ENCODE data around the gene ZNF618.

The ZNF618 gene

DNA sequence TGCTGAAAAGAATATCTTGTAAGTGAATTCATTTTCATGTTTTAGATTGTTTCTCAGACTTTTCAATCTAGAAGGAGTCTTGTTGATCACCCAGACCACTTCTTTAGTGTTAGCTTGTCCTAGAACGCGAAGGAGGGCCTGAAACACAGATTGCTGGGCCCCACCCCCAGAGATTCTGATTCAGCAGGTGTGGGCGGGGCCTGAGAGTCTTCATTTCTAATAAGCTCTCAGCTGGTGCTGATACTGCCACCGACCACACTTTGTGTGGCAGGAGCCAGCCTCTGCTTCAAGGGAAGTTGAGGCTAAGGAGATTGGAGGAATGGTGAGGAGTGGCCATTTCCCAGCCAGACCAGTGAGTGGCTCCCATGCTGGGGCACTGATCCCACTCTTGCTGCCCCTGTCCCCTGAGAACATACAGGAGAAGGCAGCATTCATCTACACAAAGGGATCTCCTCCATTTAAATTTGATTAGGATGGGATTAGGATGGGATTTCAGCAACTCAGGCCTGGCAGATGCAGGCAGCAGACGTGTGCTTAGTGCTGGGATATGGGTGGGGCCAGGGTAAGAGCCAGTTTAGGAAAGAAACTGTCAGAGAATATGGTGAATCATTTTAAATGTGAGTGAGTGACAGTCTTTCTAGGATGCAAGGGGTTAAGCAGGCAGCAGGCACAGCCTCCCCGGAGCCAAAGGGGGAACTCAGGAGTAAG lies 35.9 kb downstream of the ZNF618 start:
- no peak for DNase-seq (ENCODE audit: low read depth)

DNA sequence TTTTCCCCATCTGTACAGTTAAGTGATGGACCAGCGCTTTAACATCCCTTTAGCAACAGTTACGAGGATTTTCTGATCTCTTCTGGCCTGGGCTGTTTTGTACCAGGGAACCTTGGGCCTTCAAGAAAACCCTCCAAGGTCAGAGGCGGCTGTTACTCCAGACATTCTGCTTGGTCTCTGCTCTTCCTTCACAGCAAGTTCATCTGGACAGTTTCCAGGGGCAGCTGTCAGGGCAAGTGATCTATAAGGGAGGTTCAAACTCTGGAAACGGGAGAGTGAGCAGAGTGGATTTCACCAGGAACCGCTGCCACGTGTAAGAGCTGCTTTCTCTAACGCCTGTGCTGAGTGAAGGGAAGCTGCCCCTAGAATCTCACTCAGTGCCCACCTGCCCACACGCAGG lies 36.7 kb downstream of the ZNF618 start:
- DNase-seq (ENCODE audit: low read depth): no peak

DNA sequence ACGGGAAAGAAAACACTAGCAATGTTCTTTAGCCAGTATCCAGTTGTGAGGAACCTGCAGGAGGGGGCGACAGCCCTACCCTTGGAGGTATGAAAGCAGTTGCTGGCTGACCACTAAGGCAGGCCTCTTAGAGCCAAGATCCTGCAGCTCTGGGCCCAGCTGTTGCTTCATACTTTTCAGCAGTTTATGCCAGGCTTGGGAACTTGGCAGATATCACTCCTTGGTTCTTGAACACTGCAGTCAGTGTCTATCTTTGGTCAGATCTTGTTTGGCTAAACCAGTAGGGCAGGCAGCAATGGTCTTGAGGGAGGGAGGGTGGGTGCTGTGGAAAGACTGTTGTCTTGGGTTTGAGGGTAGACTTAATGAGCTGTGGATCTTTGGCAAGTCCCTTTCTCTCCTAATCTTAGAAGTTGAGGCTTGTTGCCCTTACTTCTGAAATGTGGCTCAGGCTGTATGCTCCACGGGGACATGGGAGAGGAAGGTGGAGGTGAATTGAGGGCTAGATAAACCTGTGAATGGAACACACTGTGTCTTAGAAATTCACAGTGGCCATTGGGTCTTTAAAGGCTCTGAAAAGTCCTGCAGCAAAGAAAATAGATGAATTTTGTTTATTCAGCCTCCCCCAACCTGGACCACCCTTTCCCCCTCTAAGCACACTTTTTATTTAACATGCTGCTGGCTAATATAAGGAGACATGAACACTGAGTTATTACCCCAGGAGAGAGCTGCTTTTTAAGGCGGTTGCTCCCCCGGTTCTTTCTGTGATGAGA lies 37.5 kb downstream of the ZNF618 start:
- DNase-seq (ENCODE audit: low read depth): peak; percentile 42

DNA sequence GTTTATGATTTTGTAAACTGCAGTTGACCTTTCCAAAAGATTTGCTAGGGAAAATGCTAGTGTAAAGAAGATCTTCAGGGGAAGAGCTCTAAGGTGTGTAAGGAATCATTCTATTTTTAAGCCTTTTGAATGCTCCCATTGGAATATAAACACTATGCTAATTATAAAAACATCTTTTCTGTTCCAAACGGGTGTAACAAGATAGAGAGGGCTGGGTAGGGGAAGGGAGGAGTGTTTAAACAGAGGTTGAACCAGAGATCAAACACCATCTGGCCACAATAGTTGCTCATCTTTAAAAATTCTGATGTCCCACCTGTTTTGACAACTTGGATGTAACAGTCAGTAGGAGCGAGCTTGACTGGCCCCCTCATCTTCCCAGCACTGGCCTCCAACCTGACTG lies 38.4 kb downstream of the ZNF618 start:
- DNase-seq (ENCODE audit: low read depth): no peak

DNA sequence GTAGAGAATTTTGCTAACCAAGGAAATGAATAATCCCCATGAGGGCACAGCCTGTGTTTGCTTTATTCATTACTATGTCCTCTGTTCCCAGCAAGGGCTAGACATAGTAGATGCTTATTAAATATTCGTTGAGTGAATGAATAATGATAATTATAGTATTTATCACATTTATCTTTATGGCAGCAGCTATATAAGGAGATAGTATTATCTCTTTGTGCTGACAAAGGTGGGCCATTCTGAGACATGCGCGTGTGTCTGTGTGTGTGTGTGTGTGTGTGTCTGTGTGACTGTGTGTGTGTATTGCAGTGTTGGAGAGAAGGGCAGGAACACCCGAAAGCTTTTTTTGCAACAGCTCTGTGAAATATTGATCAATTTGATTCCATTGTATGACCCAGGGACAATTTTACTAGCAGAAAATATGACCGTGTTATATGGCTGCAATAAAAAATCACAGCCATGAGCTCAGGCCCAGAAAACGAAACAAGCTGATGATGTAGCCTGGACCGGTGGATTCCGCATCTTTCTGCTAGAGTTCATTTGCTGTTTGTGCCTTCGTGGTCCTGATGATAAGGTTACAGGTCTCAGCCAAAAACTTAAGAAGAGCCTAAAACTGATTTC lies 39.8 kb downstream of the ZNF618 start:
- DNase-seq (ENCODE audit: low read depth): no peak

DNA sequence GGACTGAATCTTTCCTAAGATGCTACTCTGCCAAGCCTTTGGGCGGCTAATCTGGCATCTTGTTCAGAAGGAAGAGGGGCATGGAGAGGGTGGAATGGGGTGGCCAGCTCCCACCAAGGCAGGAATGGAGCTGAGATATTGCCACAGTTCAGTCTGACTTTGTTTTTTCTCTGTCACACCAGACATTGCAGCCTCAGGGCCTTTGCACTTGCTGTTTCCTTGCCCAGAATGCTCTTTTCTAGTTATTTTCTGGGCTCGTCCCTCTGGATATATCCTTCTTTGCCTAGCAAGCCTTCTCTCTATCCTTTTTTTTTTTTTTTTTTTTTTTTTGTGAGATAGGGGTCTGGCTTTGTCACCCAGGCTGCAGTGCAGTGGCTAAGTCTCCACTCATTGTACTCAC lies 40.8 kb downstream of the ZNF618 start:
- DNase-seq (ENCODE audit: low read depth): no peak

DNA sequence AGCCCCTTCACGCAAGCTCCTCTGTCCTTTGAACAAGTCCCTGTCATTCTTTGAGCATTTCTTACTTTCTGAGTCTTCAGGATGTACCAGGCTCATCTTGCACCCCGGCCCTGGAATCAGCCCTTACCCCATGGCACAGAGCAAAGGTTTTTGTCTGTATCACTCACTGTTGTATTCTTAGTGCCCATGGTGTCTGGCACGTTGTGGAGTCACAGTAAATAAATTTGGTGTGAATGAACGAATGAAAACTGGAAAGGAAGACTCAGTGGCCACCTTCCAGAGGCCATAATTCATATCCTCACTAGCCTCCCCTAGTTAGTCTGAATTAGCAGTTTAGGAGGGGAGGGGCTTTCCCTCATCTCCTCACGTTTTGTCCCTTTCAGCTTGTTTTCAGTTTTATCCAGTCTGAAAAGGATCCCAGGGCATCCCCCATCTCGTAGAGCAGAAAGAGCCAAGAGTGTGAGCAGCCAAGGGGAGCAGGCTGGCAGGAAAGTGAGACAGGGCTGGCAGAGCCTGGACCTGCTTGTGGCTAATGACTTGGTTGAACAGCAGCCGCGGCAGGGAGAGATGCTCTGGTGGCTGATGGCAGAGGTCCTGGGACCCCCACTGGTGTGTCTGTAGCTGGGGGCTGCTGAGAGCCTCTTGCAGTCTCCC lies 42.7 kb downstream of the ZNF618 start:
- no peak for DNase-seq (ENCODE audit: low read depth)

DNA sequence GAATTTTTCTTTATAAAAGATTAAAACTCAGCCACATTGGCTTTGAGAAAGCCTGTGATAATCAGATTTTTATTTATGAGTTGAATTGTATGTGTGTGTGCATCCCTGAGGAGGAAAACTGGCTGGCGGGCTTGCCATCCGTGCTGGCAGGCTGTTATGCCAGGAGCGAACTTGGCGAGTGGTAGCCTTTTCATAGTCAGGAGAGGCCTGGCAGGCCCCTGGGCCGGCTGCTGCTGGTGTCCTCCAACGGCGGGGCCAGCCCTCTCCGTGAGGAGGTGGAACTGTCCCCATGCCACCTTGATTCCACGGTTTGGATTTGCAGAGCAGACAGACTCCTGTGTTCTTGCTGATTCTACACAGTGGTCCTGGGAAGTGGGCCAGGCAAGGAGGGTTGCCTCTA lies 43.3 kb downstream of the ZNF618 start:
- no peak for DNase-seq (ENCODE audit: low read depth)

DNA sequence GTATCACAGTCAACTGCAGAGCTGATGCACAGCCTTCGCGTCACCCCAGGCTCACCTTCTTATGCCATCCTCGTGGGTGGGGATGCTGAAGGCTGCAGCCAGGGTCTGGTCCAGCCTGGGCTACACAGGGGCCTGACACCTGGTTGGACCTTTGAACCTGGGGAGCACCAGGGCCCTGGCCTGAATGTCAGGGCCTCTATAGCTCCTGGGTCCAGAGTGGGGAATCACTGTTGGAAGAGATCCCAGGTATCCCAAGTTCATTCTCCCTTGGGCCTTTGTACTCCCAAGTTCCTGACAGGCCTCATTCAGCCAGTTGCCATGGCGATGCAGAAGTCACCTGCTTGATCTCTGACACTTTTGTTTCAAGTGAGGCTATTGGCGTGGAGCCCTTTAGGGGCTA lies 43.8 kb downstream of the ZNF618 start:
- no peak for DNase-seq (ENCODE audit: low read depth)

DNA sequence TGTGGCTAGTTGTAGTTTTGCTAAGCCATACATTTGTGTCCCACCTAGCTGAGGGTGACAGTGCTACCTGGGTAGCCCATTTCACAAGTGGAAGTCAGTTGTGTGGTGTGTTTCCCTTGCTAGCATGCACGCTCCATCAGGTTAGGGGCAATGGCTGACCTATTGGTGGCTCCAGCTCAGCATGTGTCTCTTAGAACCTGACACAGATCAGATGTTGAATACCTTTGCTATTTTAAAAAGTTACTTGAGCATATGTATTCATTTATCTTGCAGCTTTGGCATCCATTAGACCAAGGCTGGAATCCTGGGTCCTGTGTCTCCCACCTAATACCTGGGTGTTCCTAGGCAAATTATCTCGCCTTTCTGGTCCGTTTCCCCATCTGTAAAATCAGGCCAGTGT lies 44.8 kb downstream of the ZNF618 start:
- DNase-seq (ENCODE audit: low read depth): no peak

DNA sequence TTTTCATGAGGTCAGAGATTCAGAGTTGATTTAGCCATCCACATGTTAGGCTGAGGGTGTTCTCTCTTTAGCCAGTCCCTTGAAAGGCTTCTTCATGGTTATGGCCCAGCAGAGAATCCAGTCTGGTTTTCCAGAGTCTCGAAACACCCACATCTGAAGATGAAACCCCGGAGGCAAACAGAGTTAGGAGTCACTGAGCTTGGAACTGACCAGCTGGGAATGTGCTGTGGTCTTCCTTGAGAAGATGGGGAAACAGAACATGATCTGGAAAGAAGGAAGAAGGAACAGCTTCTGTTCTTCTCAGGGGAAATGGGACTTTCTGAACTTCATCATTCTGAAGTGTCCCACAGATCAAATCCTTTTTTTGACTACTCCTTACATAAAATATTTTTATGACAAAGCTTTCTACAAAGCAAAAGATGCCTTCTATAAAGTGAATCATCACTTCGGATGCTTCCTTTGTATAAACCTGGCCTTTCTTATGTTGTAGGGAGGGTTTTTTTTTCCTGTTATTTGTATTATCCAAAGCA lies 45.4 kb downstream of the ZNF618 start:
- peak; percentile 25 for DNase-seq (ENCODE audit: low read depth)

DNA sequence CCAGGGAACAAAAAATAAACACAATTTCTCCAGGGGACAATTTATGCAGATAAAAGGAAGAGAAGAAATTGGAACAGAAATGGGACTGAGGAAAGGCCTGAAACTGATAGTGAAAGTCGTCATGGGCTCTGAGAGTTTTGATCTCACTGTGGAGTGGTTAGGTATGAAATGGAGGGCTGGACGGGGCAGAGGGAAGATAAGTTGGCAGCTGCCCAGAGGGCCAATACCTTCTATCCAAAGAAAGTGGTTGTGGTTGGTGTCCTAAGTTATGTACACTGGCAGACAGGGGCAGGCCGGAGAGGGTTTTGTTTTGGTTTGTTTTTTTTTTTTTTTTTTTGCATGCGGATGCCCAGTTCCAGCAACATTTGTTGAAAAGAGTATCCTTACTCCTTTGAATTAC lies 46.1 kb downstream of the ZNF618 start:
- DNase-seq (ENCODE audit: low read depth): peak; percentile 35

DNA sequence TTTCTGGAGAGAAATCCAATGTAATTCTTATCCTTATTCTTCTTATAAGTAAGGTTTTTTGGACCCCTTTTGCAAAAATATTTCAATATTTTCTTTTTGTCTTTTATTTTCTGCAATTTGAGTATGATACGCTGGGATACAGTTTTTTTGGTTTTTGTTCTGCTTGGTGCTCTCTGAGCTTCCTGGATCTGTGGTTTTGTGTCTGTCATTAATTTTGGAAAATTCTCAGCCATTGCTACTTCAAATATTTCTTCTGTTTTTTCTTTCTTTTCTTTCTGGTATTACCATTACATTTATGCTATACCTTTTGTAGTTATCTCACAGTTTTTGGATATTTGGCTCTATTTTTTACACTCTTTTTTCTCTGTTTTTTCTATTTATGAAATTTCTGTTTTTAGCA lies 50.1 kb downstream of the ZNF618 start:
- no peak for DNase-seq (ENCODE audit: low read depth)

DNA sequence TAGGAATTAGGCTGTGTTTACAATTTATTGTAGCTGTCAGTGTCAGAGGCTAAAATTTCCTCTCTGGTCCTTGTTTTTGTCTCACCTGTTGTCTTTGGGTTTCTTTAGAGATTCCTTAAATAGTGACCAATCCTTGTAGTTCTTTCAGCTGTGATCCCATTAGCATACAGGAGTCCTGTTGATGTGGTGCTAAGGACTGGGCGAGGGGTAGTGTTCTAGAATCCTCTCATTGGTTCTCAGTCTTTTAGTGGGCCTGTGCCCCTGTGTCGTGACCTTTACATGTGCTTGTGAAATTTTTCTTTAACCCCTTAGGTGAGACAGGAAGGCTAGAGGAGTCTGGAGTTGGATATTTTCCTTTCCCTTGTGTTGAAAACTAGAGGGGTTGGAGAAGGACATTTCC lies 51.2 kb downstream of the ZNF618 start:
- no peak for DNase-seq (ENCODE audit: low read depth)

DNA sequence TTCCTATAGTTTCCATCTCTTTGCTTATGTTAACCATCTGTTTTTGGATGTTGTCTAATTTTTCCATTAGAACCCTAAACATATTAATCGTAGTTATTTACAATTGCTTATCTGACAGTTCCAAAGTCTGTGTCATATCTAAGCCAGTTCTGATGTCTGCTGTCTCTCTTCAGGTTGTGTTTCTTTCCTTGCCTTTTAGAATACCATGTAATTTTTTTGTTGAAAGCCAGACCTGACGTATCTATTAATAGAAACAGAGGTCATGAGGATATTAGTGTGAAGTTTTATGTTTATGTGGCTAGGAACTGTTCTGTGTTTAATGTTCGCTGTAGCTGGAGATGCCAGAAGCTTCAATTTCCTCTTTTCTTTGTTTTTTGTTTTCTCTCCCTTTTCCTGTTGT lies 52.2 kb downstream of the ZNF618 start:
- no peak for DNase-seq (ENCODE audit: low read depth)

DNA sequence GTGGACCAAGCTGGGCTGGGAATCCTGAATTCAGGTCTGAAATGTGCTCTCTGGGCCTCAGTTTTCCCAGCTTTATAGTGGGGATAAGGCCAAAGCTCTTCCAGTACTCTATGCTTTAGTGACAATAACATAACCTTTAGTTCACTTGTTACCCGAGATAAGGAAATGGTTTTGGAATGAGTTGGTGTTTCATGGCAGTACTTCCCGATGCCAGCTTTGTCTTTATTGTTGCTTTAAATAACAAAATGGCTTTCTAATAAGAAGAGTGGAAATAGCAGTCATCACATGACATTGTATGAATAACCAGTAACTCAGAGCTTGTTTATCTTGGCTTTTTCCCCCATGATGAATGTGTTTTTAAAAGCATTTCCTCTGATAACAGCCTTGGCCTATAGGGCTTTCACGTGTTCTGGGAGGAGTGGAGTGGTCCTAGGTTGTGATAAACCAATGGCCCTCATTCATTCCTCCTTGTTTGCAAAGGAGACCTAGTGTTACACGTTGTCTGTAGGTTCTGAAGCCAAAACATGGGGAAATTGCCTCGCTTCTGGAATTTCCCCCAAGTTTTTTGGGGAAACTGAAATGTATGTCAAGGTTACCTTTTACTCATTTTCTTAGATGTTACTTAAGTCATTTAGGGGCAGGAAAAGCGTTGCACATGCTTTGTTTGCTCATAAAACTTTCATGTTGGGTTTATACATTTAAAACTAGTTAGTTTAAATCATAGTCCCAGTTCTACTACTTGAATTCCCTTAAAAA lies 53.7 kb downstream of the ZNF618 start:
- peak; percentile 86 for DNase-seq (ENCODE audit: low read depth)

DNA sequence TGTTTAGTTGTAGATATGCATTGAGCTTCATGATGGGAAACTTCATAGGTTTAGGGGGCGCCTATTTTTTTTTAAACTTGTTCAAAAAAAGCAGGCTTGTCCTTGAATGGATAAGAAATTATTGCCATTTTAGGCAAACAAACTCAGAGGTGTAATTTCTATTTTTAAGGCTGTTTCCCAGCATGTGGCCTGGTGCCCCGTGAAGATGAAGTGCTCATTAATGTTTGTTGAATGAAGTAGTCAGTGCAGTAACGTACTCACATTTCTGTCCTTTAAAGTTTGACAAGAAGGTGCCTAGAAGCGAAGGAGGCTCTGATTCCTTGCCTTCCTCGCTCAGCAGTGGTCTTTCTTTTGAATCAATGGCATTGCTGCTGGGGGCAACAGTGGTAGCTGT lies 54.3 kb downstream of the ZNF618 start:
- DNase-seq (ENCODE audit: low read depth): no peak

DNA sequence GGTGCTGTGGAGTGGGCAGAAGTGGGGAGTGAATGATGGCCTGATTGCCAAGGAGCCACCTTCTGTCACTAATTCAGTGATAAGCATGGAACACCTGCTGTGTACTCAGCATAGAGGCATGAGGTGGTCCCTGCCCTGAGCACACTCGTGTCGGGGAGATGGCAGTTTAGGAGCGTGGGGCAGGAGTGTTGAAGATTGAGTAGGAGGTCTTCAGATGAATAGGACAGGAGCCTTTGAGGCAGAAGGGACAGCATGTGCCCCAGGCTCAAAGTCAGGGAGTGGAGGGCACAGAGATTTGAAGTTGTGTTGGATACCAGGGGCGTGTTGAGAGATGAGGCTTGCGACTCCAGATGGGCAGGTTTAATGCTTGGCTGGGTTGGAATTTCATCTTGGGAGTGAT lies 55.0 kb downstream of the ZNF618 start:
- no peak for DNase-seq (ENCODE audit: low read depth)

DNA sequence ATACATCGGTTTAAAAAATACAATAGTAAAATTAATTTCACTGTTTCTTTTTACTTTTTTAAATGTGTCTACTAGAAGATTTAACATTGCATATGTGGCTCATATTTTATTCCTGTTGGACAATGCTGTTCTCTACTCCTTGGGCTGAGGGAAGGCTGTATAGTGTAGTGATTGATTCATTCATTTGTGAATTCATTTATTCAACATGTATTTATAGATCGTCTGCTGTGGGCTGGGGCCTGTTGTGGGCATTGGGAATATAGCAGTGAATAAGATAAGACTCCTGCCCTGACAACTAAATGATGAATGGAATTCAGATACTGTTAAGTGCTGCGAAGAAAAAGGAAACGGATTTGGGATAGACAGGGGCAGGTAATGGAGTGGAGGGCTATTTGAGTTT lies 55.7 kb downstream of the ZNF618 start:
- DNase-seq (ENCODE audit: low read depth): no peak

DNA sequence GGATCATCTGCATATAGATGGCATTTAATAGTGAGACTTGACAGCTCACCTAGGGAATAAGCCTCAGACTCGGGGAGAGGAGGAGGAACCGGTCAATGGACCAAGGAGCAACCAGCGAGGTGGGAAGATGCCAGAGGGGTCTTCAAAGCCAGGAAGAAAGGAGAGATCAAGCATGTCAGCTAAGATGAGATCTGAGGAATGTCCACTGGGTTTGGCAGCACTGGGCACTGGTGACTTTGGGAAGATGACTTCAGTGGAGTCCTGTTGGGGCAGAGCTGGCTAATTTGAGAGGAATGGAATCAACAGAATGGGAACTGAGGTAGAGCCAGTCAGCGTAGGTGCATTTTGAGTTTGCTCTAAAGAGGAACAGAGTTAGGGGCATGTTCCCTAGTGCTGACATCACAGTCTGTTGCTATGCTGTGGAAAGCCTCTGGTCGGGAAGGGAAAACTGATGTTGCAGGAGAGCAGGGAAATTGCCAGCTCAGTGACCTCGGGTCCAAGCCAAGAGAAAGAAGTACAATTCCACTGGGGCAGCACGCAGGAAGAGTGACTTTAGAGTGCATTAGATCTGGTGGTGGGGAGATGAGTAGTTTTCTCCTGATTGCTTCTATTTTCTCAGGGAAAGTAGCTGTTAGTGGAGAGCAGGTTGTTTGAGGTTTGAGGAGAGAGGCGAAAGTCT lies 56.9 kb downstream of the ZNF618 start:
- DNase-seq (ENCODE audit: low read depth): no peak

DNA sequence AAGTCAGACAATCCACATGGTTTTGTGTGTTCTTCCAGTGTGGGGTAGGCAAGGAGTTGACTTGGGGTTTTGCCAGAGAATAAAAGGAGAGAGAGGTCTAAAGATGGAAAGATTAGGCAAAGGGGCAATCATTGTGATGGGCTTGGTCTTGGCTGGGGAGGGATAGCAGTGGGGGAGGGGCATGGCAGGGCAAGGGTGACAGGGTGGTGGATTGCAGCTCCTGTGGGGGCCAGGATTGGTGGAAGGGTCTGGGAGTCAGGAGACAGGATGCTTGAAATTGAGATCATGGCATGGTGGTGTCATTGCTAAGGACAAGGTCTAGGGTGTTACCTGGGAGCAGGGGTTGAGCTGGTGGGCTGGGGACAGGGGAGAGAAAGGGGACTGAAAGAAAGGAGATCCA lies 57.6 kb downstream of the ZNF618 start:
- no peak for DNase-seq (ENCODE audit: low read depth)

Data from iris pigment epithelial cell (primary cell).